ENCODE results near the gene CNST. TPM values are rescaled to one million over a fixed set of nuclear protein-coding genes. Genes with fewer than 3 reads are reported as not detected.
A peak's percentile ranks its signal among the peaks of the same experiment; 100 is the strongest.

CNST gene
- total and polyA plus RNA-seq, 2 of the 13 experiments (the other 11 are each of a cell fraction or from before 2014, with no cell fraction given) = 6.3 to 12.4 TPM

- TF ChIP-seq ELF3 (CRISPR knock-in tag; IDR thresholded peaks at IDR 0.05) (peak; percentile 78), ZNF761 (CRISPR knock-in tag; conservative IDR thresholded peaks at IDR 0.05) (no peak; the same call in 1 of the 2 replicates), TSC22D2 (CRISPR knock-in tag; IDR thresholded peaks at IDR 0.05; ENCODE audit: borderline replicate concordance) (no peak; the same call in 1 of the 2 replicates), ZNF639 (CRISPR knock-in tag; conservative IDR thresholded peaks at IDR 0.05) (no peak), YEATS2 (CRISPR knock-in tag; IDR thresholded peaks at IDR 0.05; ENCODE audit: borderline replicate concordance) (peak; percentile 54; the same call in 1 of the 2 replicates), PTBP1 (IDR thresholded peaks at IDR 0.05; ENCODE audit: low read depth, low read length, poor library complexity, severe bottlenecking) (no peak), ZSCAN22 (CRISPR knock-in tag; IDR thresholded peaks at IDR 0.05) (no peak), HMGXB4 (CRISPR knock-in tag; IDR thresholded peaks at IDR 0.05; ENCODE audit: borderline replicate concordance in 1 of 2, low read depth in 1 of 2) (peak in 1 of 2 experiments; percentile 67; a peak in 2 of 4 replicates), ZFP37 (CRISPR knock-in tag; IDR thresholded peaks at IDR 0.05; ENCODE audit: borderline replicate concordance) (no peak), TP53 (CRISPR knock-in tag; conservative IDR thresholded peaks at IDR 0.05) (0 out of 2 replicates have a peak, but pooled peaks have one; percentile 65), POLR2AphosphoS2 (IDR thresholded peaks at IDR 0.05; ENCODE audit: low read depth, low read length) (no peak), SIN3A (IDR thresholded peaks at IDR 0.05; ENCODE audit: borderline replicate concordance, low read depth, low read length) (0 out of 2 replicates have a peak, but pooled peaks have one; percentile 43), ZNF772 (CRISPR knock-in tag; IDR thresholded peaks at IDR 0.05) (no peak), NBN (conservative IDR thresholded peaks at IDR 0.05) (no peak)
- TF ChIP-seq, protein P1, sequence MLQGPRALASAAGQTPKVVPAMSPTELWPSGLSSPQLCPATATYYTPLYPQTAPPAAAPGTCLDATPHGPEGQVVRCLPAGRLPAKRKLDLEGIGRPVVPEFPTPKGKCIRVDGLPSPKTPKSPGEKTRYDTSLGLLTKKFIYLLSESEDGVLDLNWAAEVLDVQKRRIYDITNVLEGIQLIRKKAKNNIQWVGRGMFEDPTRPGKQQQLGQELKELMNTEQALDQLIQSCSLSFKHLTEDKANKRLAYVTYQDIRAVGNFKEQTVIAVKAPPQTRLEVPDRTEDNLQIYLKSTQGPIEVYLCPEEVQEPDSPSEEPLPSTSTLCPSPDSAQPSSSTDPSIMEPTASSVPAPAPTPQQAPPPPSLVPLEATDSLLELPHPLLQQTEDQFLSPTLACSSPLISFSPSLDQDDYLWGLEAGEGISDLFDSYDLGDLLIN (CRISPR knock-in tag; IDR thresholded peaks at IDR 0.05; ENCODE audit: borderline replicate concordance) = no peak
- TF ChIP-seq, protein P2, sequence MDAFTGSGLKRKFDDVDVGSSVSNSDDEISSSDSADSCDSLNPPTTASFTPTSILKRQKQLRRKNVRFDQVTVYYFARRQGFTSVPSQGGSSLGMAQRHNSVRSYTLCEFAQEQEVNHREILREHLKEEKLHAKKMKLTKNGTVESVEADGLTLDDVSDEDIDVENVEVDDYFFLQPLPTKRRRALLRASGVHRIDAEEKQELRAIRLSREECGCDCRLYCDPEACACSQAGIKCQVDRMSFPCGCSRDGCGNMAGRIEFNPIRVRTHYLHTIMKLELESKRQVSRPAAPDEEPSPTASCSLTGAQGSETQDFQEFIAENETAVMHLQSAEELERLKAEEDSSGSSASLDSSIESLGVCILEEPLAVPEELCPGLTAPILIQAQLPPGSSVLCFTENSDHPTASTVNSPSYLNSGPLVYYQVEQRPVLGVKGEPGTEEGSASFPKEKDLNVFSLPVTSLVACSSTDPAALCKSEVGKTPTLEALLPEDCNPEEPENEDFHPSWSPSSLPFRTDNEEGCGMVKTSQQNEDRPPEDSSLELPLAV (CRISPR knock-in tag; conservative IDR thresholded peaks at IDR 0.05; ENCODE audit: low read depth) = no peak
Measured at GRCh38 chr1:246583448-246584185, 17.4 kb downstream of the CNST start (continued).

Measured in HepG2 (cell line).